Adrenal gland (tissue), 12 donors: Measurements from ENCODE around the gene PNPLA7. TPM values are rescaled to one million over a fixed set of nuclear protein-coding genes. Genes with fewer than 3 reads are reported as not detected.

ENCODE experiments used
- DNase-seq, 7 donors: peaks; one replicate each; pipeline ENCODE4 v3.0.0-alpha.2; 2019 to 2020
- H3K27ac ChIP-seq, 5 donors: fragments of 200-600 bp; sonication (generic) in 4 of 5; 1 replicate in 3 of 5; 2 replicates in 2 of 5; pipeline versions ENCODE4 v1.5.1 to v1.8.0; 2016 to 2020; ENCODE audit warnings: mild to moderate bottlenecking in 1 of 5
- H3K27me3 ChIP-seq: fragments of 200-600 bp; 2 replicates; pipeline ENCODE4 v1.8.0; 2021
- H3K36me3 ChIP-seq, 2 donors: fragments of 200-600 bp; replicated peaks in 1 of 2; 1 replicate in 1 of 2; 2 replicates in 1 of 2; pipeline versions ENCODE4 v1.5.1 to v1.8.0; 2018 to 2022
- H3K4me1 ChIP-seq, 2 donors: fragments of 200-600 bp; replicated peaks in 1 of 2; 1 replicate in 1 of 2; 2 replicates in 1 of 2; pipeline versions ENCODE4 v1.5.1 to v1.8.0; 2018 to 2021
- H3K4me3 ChIP-seq, 4 donors: fragments of 200-600 bp; sonication (generic) in 3 of 4; one replicate each; pipeline ENCODE4 v1.5.1; 2016 to 2018
- H3K9me3 ChIP-seq, 3 donors: fragments of 200-600 bp; sonication (generic) in 1 of 3; replicated peaks in 1 of 3; 1 replicate in 2 of 3; 2 replicates in 1 of 3; pipeline versions ENCODE4 v1.5.1 to v1.8.0; 2016 to 2021
- CTCF ChIP-seq, 6 experiments: fragments of 450-650 bp in 4 of 6; fragments of 200-600 bp in 2 of 6; sonication (generic) in 1 of 6; IDR thresholded peaks; 1 replicate in 5 of 6; 2 replicates in 1 of 6; pipeline versions ENCODE4 v1.5.1 to v1.8.0; 2016 to 2021; ENCODE audit warnings: antibody characterized with exemption in 6 of 6, mild to moderate bottlenecking in 2 of 6, moderate library complexity in 1 of 6
- POLR2A ChIP-seq, 2 donors: fragments of 450-650 bp; IDR thresholded peaks; one replicate each; pipeline ENCODE4 v1.6.1; 2017; ENCODE audit warnings: antibody characterized with exemption in 2 of 2, mild to moderate bottlenecking in 2 of 2, moderate library complexity in 1 of 2
- WGBS, 4 donors: extraction: QIAGEN DNeasy Blood & Tissue Kit in 2 of 4; methylation state at CpG; one replicate each; pipeline versions ENCODE4 v1.1.5 to v1.1.7; 2013 to 2017; 5-methylcytosine and 5-hydroxymethylcytosine counted together
- intact Hi-C, 2 donors: fragments of 100-400 bp; cut with DNase I; formaldehyde crosslinking; loops; one replicate each; pipeline versions ENCODE4 v1.14.1 to v1.15.0; 2022 to 2023
- polyA plus RNA-seq, 3 donors: library from polyadenylated mRNA; stranded (reverse); fragments of 200-250 nt in 2 of 3; fragments of 350-450 nt in 1 of 3; fragmentation: Illumina TruSeq in 1 of 3; extraction: RNeasy Lipid Tissue Mini Kit (QIAGEN cat#74804) in 1 of 3; gene quantifications; one replicate each; pipeline ENCODE4 v1.2.3, GENCODE V29; 2013 to 2014
- total RNA-seq, 9 donors: library from RNA; depleted of rRNA in 4 of 9; stranded (reverse); fragments of >200 nt in 4 of 9; fragments of 120-200 nt in 1 of 9; fragmentation: NEBNext Ultra II Directional in 1 of 9; extraction: Animal tissue kit (Norgen Biotek cat#: 25700) in 1 of 9; gene quantifications; one replicate each; pipeline versions ENCODE4 v1.1.0 to v1.2.4, GENCODE V29; 2013 to 2023
- donor health status: healthy with polysubstance abuse.
- donor health status: Bipolar disorder and iron deficiency.
- donor health status: DM: yes; HTN: yes; CAD: no.
- donor health status: DM: no; HTN: no; CAD: no.
- donor health status: DM: no; HTN: no; CAD: no.
- donor health status: DM: yes; HTN: yes; CAD: no.

The PNPLA7 gene
- total and polyA plus RNA-seq, 12 donors: 0.44 to 64.1 (median 10.8) TPM

GRCh38 chr9:137447722-137448601, 102.2 kb downstream of the PNPLA7 start:
- H3K27me3 ChIP-seq: no peaks in the 10 kb centered on the region
- no peak overlapping the region for H3K27ac ChIP-seq
- DNase-seq: peak in 1 of 7 donors; percentile 16
- 80 to 87% (median 83%) methylated on average over 6 to 27 of the region's 27 CpGs for WGBS, 4 donors
- peaks cover 0 to 8% of the 10 kb centered on the region in 2 donors for H3K36me3 ChIP-seq
- H3K4me1 ChIP-seq: no peaks in the 10 kb centered on the region
- intact Hi-C loops: no loop called here
- TF ChIP-seq POLR2A (IDR thresholded peaks at IDR 0.05) (no peak), CTCF (IDR thresholded peaks at IDR 0.05) (no peak)
- H3K9me3 ChIP-seq: no peaks in the 10 kb centered on the region
- H3K4me3 ChIP-seq: no peak overlapping the region

GRCh38 chr9:137446851-137447471, 103.2 kb downstream of the PNPLA7 start:
- Histone ChIP-seq H3K9me3 (no peaks in the 10 kb centered on the region), H3K27me3 (no peaks in the 10 kb centered on the region), H3K4me3 (no peak overlapping the region), H3K4me1 (no peaks in the 10 kb centered on the region), H3K27ac (no peak overlapping the region), H3K36me3 (peaks cover 0 to 5% of the 10 kb centered on the region in 2 donors)
- intact Hi-C loops: no loop called here
- TF ChIP-seq CTCF (IDR thresholded peaks at IDR 0.05) (no peak), POLR2A (IDR thresholded peaks at IDR 0.05) (no peak)
- WGBS, 4 donors: 67 to 78% (median 74%) methylated on average over 13 to 21 of the region's 21 CpGs
- DNase-seq: no peak

GRCh38 chr9:137445930-137446431, 104.2 kb downstream of the PNPLA7 start:
- whole genome bisulfite sequencing, 4 donors: 42 to 57% (median 50%) methylated on average over 8 to 19 of the region's 19 CpGs

More at GRCh38 chr9:137445930-137446431, 104.2 kb downstream of the PNPLA7 start:
- H3K36me3 ChIP-seq: peaks cover 0 to 5% of the 10 kb centered on the region in 2 donors
- DNase-seq: no peak
- H3K9me3 ChIP-seq: no peaks in the 10 kb centered on the region
- H3K27me3 ChIP-seq: no peaks in the 10 kb centered on the region
- no peak overlapping the region for H3K4me3 ChIP-seq
- no peak overlapping the region for H3K27ac ChIP-seq
- peaks cover 3 to 5% of the 10 kb centered on the region in 2 donors for H3K4me1 ChIP-seq
- intact Hi-C loops: loop anchor here in 1 of 2 donors (2.0 kb wide), 1 partner anchor 23 kb away; the partner anchor contains the start of genes EXD3 and NOXA1
- TF ChIP-seq CTCF (IDR thresholded peaks at IDR 0.05) (no peak), POLR2A (IDR thresholded peaks at IDR 0.05) (no peak)
